GM13977 (cell line): ENCODE data around the gene BMPR1B.

Experiments
- DNase-seq: peaks from one replicate; pipeline ENCODE4 v3.0.0; 2012; ENCODE audit warnings: low spot score
- CTCF ChIP-seq: IDR thresholded peaks from 2 replicates; pipeline ENCODE4 v1.5.1; 2012; ENCODE audit warnings: mild to moderate bottlenecking, control low read depth; ENCODE audit not compliant: insufficient read depth; ENCODE audit errors: extremely low read depth, missing control alignments
- in situ Hi-C: fragments of 300-500 bp; cut with MboI; formaldehyde crosslinking; loops from one replicate; pipeline ENCODE4 v1.12.0; 2022; ENCODE audit warnings: low sequenced_read_pairs, low pct_unique_long_range_greater_than_20kb, mixed read lengths, inconsistent platforms; ENCODE audit not compliant: unreplicated experiment

The BMPR1B gene

GRCh38 chr4:94759767-94760211, 2.0 kb downstream of the BMPR1B start:
- in situ Hi-C loops, result no loop called here
- no peak for TF ChIP-seq CTCF
- DNase-seq, result no peak

- in situ Hi-C loops, result no loop called here
- TF ChIP-seq CTCF, result no peak
- no peak for DNase-seq
These were observed 4.6 kb downstream of the BMPR1B start for GRCh38 chr4:94762326-94762725.

- no peak for TF ChIP-seq CTCF
- DNase-seq, result no peak
- in situ Hi-C loops, result no loop called here
These were observed 5.2 kb downstream of the BMPR1B start for GRCh38 chr4:94763005-94763404.

- in situ Hi-C loops, result no loop called here
- no peak for DNase-seq
- no peak for TF ChIP-seq CTCF
These were observed 5.7 kb downstream of the BMPR1B start for GRCh38 chr4:94763500-94763899.

DNA sequence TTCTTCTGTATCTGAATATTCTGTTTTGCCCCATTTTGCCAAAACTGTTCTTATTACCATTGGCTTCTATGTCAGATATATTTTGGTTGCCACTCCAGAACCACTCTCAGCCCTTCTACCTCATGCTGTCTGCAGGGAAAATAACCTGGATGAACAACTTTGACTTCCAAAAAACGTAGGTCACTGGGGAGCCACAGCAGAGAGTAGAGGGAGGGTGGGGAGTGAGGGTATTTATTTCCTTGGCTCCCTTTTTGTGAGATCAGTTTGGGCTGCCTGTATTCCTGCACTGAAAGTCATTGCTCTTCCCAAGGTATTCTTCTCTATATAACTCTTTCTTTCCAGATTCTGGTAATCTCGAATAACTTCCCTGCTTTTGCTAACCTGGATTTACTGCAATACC, 6.3 kb downstream of the BMPR1B start:
- TF ChIP-seq CTCF, result no peak
- in situ Hi-C loops, result no loop called here
- no peak for DNase-seq

DNA sequence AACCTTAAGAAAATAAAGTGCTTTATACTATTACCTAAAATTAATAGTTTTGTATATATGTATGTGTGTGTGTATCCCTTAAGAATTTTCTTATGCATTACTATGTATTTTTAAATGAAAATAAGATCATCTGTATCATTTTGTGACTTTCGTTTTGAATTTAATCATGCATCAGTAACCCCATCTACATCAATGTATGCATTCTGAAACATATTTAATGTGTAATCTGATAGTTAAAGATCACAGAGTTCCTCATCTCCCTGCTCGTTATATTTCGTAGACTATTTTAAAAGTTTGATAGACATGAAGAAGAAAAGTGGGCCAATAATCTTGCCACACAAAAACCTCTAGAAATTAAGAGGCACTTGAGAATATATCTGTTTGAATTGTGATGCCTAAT, 7.4 kb downstream of the BMPR1B start:
- no peak for DNase-seq
- TF ChIP-seq CTCF, result no peak
- in situ Hi-C loops, result no loop called here

DNA sequence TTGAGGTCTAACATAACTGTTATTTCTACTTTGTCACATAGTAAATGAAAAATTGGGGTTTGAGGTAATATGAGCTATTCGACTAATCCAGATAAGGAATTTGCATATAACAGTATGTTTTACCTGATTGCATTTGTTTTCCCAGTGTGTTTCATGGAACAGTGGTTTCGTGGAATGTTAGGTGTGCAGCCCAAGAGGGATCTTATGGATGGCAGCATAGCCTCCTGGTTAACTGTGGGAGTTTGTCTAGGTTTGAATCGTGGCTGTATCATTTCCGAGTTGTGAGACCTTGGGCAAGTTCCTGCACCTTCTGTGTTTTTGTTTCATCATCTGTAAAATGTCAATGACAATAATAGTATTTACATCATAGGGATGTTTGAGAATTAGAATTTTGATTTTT, 7.9 kb downstream of the BMPR1B start:
- no peak for DNase-seq
- in situ Hi-C loops, result no loop called here
- TF ChIP-seq CTCF, result no peak
